ENCODE measurements around the gene TOP3B.

The TOP3B gene, protein sequence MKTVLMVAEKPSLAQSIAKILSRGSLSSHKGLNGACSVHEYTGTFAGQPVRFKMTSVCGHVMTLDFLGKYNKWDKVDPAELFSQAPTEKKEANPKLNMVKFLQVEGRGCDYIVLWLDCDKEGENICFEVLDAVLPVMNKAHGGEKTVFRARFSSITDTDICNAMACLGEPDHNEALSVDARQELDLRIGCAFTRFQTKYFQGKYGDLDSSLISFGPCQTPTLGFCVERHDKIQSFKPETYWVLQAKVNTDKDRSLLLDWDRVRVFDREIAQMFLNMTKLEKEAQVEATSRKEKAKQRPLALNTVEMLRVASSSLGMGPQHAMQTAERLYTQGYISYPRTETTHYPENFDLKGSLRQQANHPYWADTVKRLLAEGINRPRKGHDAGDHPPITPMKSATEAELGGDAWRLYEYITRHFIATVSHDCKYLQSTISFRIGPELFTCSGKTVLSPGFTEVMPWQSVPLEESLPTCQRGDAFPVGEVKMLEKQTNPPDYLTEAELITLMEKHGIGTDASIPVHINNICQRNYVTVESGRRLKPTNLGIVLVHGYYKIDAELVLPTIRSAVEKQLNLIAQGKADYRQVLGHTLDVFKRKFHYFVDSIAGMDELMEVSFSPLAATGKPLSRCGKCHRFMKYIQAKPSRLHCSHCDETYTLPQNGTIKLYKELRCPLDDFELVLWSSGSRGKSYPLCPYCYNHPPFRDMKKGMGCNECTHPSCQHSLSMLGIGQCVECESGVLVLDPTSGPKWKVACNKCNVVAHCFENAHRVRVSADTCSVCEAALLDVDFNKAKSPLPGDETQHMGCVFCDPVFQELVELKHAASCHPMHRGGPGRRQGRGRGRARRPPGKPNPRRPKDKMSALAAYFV

GRCh38 chr22:21982338-21982965, at the start of gene TOP3B:
Gene TOP3B (minus strand): TSS chr22:21982787. CDS start chr22:21975709, 7,078 bp downstream.
- peak; percentile 69 to 81 for DNase-seq

DNA sequence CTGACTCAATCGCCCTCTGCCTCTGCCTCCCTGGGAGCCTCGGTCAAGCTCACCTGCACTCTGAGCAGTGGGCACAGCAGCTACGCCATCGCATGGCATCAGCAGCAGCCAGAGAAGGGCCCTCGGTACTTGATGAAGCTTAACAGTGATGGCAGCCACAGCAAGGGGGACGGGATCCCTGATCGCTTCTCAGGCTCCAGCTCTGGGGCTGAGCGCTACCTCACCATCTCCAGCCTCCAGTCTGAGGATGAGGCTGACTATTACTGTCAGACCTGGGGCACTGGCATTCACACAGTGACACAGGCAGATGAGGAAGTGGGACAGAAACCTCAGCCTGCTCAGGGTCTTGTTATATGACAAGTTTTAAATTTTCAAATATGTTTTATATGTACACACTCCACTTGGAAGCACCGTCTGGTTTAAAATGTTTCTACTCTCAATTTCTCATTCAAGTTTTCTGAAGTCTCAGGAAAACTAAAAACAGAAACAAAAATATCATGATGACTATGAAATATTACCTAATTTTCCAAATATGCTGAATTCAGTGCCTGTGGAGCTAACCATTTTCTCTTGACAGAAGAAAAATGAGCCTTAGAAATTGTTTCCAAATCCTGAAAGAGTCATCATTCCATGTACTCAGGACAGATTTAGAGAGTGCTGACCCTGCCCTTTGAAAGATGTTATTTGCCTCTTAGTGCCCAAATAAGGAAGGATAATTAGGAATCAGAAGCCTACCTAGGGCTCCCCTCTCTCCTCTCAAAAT, 48.8 kb upstream of the TOP3B start:
- no peak for DNase-seq

GRCh38 chr22:22030493-22031182, 48.1 kb upstream of the TOP3B start:
- DNase-seq: no peak

- DNase-seq: no peak
Observed at GRCh38 chr22:22027955-22028354, 45.4 kb upstream of the TOP3B start.

- no peak for DNase-seq
Observed at GRCh38 chr22:22026157-22026831, 43.7 kb upstream of the TOP3B start.

DNA sequence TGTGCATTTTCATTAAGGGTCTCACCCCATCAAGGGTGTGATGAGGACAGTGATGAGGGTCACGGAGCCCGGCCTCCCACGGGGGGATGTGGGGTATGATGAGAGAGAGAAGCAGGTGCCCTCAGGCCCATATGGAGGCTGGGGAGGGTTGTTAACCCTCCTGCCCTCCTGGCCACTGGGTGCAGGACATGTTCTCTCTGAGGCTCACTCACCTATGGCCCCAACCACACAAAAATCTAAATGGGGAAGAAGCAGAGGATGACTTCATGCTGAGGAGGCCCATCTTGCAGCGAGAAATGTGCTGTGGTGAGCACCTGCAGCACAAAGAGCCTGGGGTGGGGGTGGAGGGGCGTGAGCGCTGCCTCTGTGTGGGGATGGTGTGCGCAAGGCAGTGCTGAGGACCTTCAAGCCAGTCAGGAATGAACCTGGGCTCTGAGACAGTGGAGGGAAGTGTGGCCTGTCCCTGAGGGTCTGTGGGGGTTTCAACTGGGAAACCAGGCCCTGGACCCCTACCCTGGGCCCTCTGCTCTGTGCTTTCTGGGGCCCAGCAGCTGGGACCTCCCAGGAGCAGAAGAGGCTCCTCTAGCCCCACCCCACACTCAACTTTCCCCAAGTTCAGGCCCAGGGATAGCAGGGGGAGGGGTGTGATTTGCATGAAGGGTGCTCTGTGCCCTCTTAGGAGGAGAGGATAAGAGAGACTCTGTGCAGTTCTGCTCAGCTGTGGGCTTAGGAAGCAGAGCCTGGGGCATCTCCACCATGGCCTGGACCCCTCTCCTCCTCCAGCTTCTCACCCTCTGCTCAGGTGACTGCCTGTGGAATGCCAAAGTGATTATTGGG, 43.0 kb upstream of the TOP3B start:
- DNase-seq: no peak

DNA sequence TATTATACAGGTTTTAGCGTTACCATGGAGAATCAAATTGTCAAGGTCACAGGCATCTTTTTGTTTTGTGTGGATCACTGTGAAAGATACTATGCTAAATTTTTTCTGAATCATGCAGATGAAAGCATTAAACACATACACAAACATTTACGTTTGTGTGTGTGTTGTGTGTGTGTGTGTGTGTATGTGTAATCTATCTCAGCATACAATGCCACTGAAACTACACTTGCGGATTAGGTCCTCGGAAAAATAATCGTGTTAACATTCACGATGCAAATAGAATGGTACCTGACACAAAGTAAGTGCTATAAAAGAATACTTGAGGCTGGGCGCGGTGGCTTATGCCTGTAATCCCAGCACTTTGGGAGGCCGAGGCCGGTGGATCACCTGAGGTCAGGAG, 41.9 kb upstream of the TOP3B start:
- no peak for DNase-seq

GRCh38 chr22:22023581-22024137, 41.1 kb upstream of the TOP3B start:
- DNase-seq: no peak

GRCh38 chr22:22022947-22023534, 40.5 kb upstream of the TOP3B start:
- no peak for DNase-seq

DNA sequence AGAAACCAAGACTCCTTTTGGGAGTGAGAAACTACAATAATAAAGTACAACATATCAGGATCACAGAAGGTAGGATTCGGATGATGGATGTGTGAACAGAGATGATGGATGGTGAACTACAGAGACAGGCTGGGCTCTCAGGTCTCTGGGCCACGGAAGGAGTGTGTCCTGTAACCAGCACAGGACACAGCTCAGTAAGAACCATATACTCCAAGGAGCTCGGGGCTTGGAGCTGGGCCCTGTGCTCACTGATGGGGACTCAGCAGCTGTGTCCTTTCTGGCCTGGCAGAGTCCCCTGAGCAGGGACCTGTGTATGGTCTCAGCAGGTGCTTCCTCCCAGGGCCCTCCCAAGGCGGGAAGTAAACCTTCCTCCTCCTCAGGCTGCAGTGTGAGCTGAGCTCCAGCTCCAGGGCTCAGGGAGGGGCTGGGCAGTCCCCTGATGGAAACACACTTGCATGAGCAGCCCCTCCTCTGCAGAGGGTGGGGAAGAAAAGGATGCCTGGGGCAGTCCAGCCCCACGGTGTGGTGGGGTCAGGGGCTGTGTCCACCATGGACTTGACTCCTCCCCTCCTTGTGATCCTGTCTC, 39.8 kb upstream of the TOP3B start:
- no peak for DNase-seq

GRCh38 chr22:22021162-22021750, 38.7 kb upstream of the TOP3B start:
- DNase-seq: no peak

DNA sequence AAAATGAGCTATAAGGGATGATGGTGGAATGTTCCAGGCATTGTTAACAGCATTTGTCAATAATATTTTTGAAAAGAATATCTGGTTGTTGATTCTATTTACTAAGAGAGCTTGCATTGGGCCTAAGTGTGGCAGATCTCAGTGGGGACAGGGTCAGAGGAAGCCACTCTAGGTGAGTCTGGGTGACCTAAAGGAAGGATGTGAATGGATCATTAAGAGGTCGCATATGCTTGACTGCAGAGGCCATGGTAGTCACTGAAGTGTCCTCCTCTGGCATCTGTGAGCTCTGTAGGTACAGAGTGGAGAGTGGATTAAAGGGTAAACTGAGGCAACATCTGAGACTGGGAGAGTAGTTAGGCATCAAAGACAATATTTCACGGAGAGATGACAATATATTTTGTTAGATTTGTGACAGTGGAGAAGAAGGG, 37.9 kb upstream of the TOP3B start:
- DNase-seq: no peak

- DNase-seq: no peak
Observed at GRCh38 chr22:22019659-22020424, 37.3 kb upstream of the TOP3B start.

- no peak for DNase-seq
Observed at GRCh38 chr22:22018825-22019658, 36.5 kb upstream of the TOP3B start.

GRCh38 chr22:22015631-22016030, 33.0 kb upstream of the TOP3B start:
- no peak for DNase-seq

GRCh38 chr22:22014285-22014659, 31.7 kb upstream of the TOP3B start:
- no peak for DNase-seq
